NCI-H748 (cell line): ENCODE measurements around the gene AMOTL2.

ENCODE experiments used
- DNase-seq: peaks from one replicate; lab custom pipeline; 2025; ENCODE audit not compliant: unreplicated experiment; lab: John Stamatoyannopoulos, UW

Gene AMOTL2

GRCh38 chr3:134366928-134367811 is 7.1 kb downstream of the AMOTL2 start:
- DNase-seq = no peak

GRCh38 chr3:134366221-134366927 is 7.9 kb downstream of the AMOTL2 start:
- no peak for DNase-seq

GRCh38 chr3:134365766-134366065 is 8.5 kb downstream of the AMOTL2 start:
- no peak for DNase-seq

- no peak for DNase-seq
Observed at GRCh38 chr3:134364936-134365765, 9.1 kb downstream of the AMOTL2 start.

GRCh38 chr3:134364061-134364935 is 9.9 kb downstream of the AMOTL2 start:
- DNase-seq = no peak

GRCh38 chr3:134363381-134363755 is 10.9 kb downstream of the AMOTL2 start:
- DNase-seq = no peak

GRCh38 chr3:134362670-134363380 is 11.4 kb downstream of the AMOTL2 start:
- no peak for DNase-seq

- DNase-seq = no peak
Observed at GRCh38 chr3:134362221-134362620, 12.0 kb downstream of the AMOTL2 start.

GRCh38 chr3:134361162-134361835 is 12.9 kb downstream of the AMOTL2 start:
- no peak for DNase-seq

- DNase-seq = no peak
Observed at GRCh38 chr3:134360046-134360445, 14.2 kb downstream of the AMOTL2 start.

GRCh38 chr3:134359121-134360010 is 14.9 kb downstream of the AMOTL2 start:
- no peak for DNase-seq

- peak; percentile 1 for DNase-seq
Observed at GRCh38 chr3:134357914-134358811, 16.1 kb downstream of the AMOTL2 start.

GRCh38 chr3:134357261-134357913 is 16.9 kb downstream of the AMOTL2 start:
- DNase-seq = no peak

GRCh38 chr3:134356411-134357040 is 17.7 kb downstream of the AMOTL2 start:
- DNase-seq = no peak

GRCh38 chr3:134355416-134355815 is 18.8 kb downstream of the AMOTL2 start:
- no peak for DNase-seq

- DNase-seq = no peak
Observed at GRCh38 chr3:134354612-134355251, 19.5 kb downstream of the AMOTL2 start.
